GM23248 (cell line): ENCODE measurements around the gene UBAC1. TPM values are rescaled to one million over a fixed set of nuclear protein-coding genes. Genes with fewer than 3 reads are reported as not detected.

Experiments
- DNase-seq: peaks from one replicate; pipeline ENCODE4 v3.0.0-alpha.2; 2015
- H2AFZ ChIP-seq: fragments of 200-600 bp; sonication (generic); 2 replicates; pipeline ENCODE4 v1.6.1; 2016; ENCODE audit warnings: antibody characterized with exemption
- H3F3A ChIP-seq: fragments of 200-600 bp; sonication (generic); 2 replicates; pipeline ENCODE4 v1.6.1; 2016; ENCODE audit warnings: mild to moderate bottlenecking, antibody characterized with exemption, mixed run types; ENCODE audit not compliant: insufficient read depth
- H3K27ac ChIP-seq: fragments of 200-600 bp; sonication (generic); 2 replicates; pipeline ENCODE4 v1.5.1; 2016; ENCODE audit warnings: mild to moderate bottlenecking
- H3K27me3 ChIP-seq: fragments of 200-600 bp; sonication (generic); replicated peaks from 2 replicates; pipeline ENCODE4 v1.6.1; 2016; ENCODE audit warnings: mild to moderate bottlenecking; ENCODE audit not compliant: insufficient read depth
- H3K36me3 ChIP-seq: fragments of 200-600 bp; sonication (generic); 2 replicates; pipeline ENCODE4 v1.6.1; 2016; ENCODE audit warnings: low read depth, mild to moderate bottlenecking
- H3K4me1 ChIP-seq: fragments of 200-600 bp; sonication (generic); 2 replicates; pipeline ENCODE4 v1.6.1; 2016; ENCODE audit warnings: mild to moderate bottlenecking; ENCODE audit not compliant: insufficient read depth
- H3K4me2 ChIP-seq: fragments of 200-600 bp; sonication (generic); one replicate; pipeline ENCODE4 v1.6.1; 2016; ENCODE audit warnings: mild to moderate bottlenecking; ENCODE audit not compliant: unreplicated experiment
- H3K4me3 ChIP-seq: fragments of 200-600 bp; sonication (generic); 2 replicates; pipeline ENCODE4 v1.5.1; 2016; ENCODE audit warnings: mild to moderate bottlenecking
- H3K79me2 ChIP-seq: fragments of 200-600 bp; sonication (generic); 2 replicates; pipeline ENCODE4 v1.6.1; 2016; ENCODE audit warnings: mild to moderate bottlenecking; ENCODE audit not compliant: insufficient read depth
- H3K9ac ChIP-seq: fragments of 200-600 bp; sonication (generic); 2 replicates; pipeline ENCODE4 v1.6.1; 2016; ENCODE audit warnings: mild to moderate bottlenecking
- H3K9me2 ChIP-seq: fragments of 200-600 bp; sonication (generic); 2 replicates; pipeline ENCODE4 v1.6.1; 2016; ENCODE audit warnings: mixed run types, mild to moderate bottlenecking, moderate library complexity; ENCODE audit not compliant: insufficient read depth
- H3K9me3 ChIP-seq: fragments of 200-600 bp; sonication (generic); one replicate; pipeline ENCODE4 v1.6.1; 2017; ENCODE audit warnings: low read depth
- H4K20me1 ChIP-seq: fragments of 200-600 bp; sonication (generic); 2 replicates; pipeline ENCODE4 v1.6.0; 2016; ENCODE audit not compliant: insufficient read depth
- EZH2 ChIP-seq: fragments of 200-600 bp; sonication (generic); IDR thresholded peaks from 2 replicates; pipeline ENCODE4 v1.6.1; 2018; ENCODE audit warnings: antibody characterized with exemption, mild to moderate bottlenecking; ENCODE audit not compliant: insufficient read depth, poor library complexity, severe bottlenecking
- EZH2phosphoT487 ChIP-seq: fragments of 200-600 bp; sonication (generic); IDR thresholded peaks from 2 replicates; pipeline ENCODE4 v1.6.1; 2018; ENCODE audit warnings: antibody characterized with exemption, moderate library complexity, mild to moderate bottlenecking, low read depth; ENCODE audit not compliant: insufficient read depth
- WGBS, 2 experiments: methylation state at CpG; one replicate each; pipeline ENCODE4 v1.1.6; 2015 to 2017; ENCODE audit warnings: low lambda C conversion rate in 2 of 2, low coverage in 1 of 2; ENCODE audit errors: missing lambda C conversion rate in 2 of 2; 5-methylcytosine and 5-hydroxymethylcytosine counted together
- in situ Hi-C: fragments of 300-500 bp; cut with MboI; formaldehyde crosslinking; loops from 2 replicates; pipeline ENCODE4 v1.15.0; 2020
- polyA plus RNA-seq: library from polyadenylated mRNA; unstranded; fragments of >200 nt; fragmentation: Nextera tagmentation; extraction: Ambion mirVana; gene quantifications from 2 replicates; pipeline ENCODE4 v1.2.1, GENCODE V29; 2016
- total RNA-seq: library from RNA; depleted of rRNA; stranded (reverse); fragments of >200 nt; shearing (Covaris generic); gene quantifications from 2 replicates; pipeline ENCODE4 v1.2.3, GENCODE V29; 2014

UBAC1 gene
- total and polyA plus RNA-seq, 2 experiments from 2014 or later: 29.4 to 45.9 TPM

DNA sequence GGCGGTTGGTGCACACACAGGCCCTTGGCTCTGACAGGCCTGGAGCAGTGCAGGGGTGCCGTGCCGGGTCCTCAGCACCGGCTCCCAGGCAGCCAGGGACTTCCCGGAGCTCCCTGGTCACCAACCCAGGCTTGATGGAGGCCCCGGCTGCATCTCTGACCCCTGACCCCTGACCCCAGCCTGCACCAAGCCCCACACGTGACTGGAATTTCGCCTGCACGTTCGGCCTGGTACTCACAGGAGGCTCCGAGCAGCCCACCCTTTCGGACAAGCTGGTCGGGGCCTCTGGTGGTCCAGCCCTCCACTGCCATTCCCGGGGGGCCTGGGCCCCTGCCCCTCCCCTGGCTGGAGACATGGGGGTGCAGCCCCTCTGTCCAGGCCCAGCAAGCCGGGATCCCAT, 25.4 kb upstream of the UBAC1 start:
- 51 to 58% methylated on average over 12 to 14 of the region's 15 CpGs for WGBS, 2 experiments
- Histone ChIP-seq H3K79me2 (no peaks in the 10 kb centered on the region), H3K27ac (no peak overlapping the region), H3K4me3 (no peak overlapping the region), H3K9me2 (no peaks in the 10 kb centered on the region), H2AFZ (no peak overlapping the region), H3K4me2 (no peak overlapping the region), H3K9me3 (no peaks in the 10 kb centered on the region), H3K36me3 (no peaks in the 10 kb centered on the region), H3F3A (0 out of 2 replicates have a peak, but pooled peaks cover 4% of the 10 kb centered on the region), H4K20me1 (no peaks in the 10 kb centered on the region), H3K9ac (no peak overlapping the region), H3K27me3 (peaks cover 27% of the 10 kb centered on the region), H3K4me1 (no peaks in the 10 kb centered on the region)
- TF ChIP-seq EZH2phosphoT487 (no peak), EZH2 (no peak)
- no peak for DNase-seq
- in situ Hi-C loops: no loop called here

GRCh38 chr9:135985889-135986288, 24.7 kb upstream of the UBAC1 start:
- Histone ChIP-seq H3K9me3 (no peaks in the 10 kb centered on the region), H3K9ac (no peak overlapping the region), H3K27me3 (peaks cover 27% of the 10 kb centered on the region), H3K4me3 (no peak overlapping the region), H3K27ac (no peak overlapping the region), H3F3A (0 out of 2 replicates have a peak, but pooled peaks cover 4% of the 10 kb centered on the region), H3K4me2 (no peak overlapping the region), H3K36me3 (no peaks in the 10 kb centered on the region), H2AFZ (no peak overlapping the region), H4K20me1 (no peaks in the 10 kb centered on the region), H3K79me2 (no peaks in the 10 kb centered on the region), H3K9me2 (no peaks in the 10 kb centered on the region), H3K4me1 (no peaks in the 10 kb centered on the region)
- 67 to 68% methylated on average over 21 of the region's 21 CpGs for WGBS, 2 experiments
- in situ Hi-C loops: no loop called here
- TF ChIP-seq EZH2: no peak
- DNase-seq: no peak

GRCh38 chr9:135985459-135985774, 24.2 kb upstream of the UBAC1 start:
- H3K9ac ChIP-seq: no peak overlapping the region
- no peak overlapping the region for H2AFZ ChIP-seq
- DNase-seq: no peak
- no peak overlapping the region for H3K27ac ChIP-seq
- no peak overlapping the region for H3K4me3 ChIP-seq
- H3K79me2 ChIP-seq: no peaks in the 10 kb centered on the region
- H3K9me3 ChIP-seq: no peaks in the 10 kb centered on the region
- no peak overlapping the region for H3K4me2 ChIP-seq
- H4K20me1 ChIP-seq: no peaks in the 10 kb centered on the region
- 0 out of 2 replicates have a peak, but pooled peaks cover 4% of the 10 kb centered on the region for H3F3A ChIP-seq
- H3K27me3 ChIP-seq: peaks cover 27% of the 10 kb centered on the region
- no peaks in the 10 kb centered on the region for H3K9me2 ChIP-seq
- WGBS, 2 experiments: 88 to 90% methylated on average over 10 to 14 of the region's 14 CpGs
- in situ Hi-C loops: no loop called here
- H3K36me3 ChIP-seq: no peaks in the 10 kb centered on the region
- TF ChIP-seq EZH2 (no peak), EZH2phosphoT487 (no peak)
- H3K4me1 ChIP-seq: no peaks in the 10 kb centered on the region

- DNase-seq: no peak
- H3K9me2 ChIP-seq: no peaks in the 10 kb centered on the region
- H3K4me3 ChIP-seq: no peak overlapping the region
- no peak overlapping the region for H3K27ac ChIP-seq
- in situ Hi-C loops: no loop called here
- H3K36me3 ChIP-seq: no peaks in the 10 kb centered on the region
- no peaks in the 10 kb centered on the region for H3K79me2 ChIP-seq
- H3F3A ChIP-seq: 0 out of 2 replicates have a peak, but pooled peaks cover 4% of the 10 kb centered on the region
- H3K27me3 ChIP-seq: peaks cover 27% of the 10 kb centered on the region
- H3K9ac ChIP-seq: no peak overlapping the region
- H3K4me2 ChIP-seq: no peak overlapping the region
- no peak overlapping the region for H2AFZ ChIP-seq
- TF ChIP-seq EZH2: no peak
- TF ChIP-seq EZH2phosphoT487: no peak
- no peaks in the 10 kb centered on the region for H3K9me3 ChIP-seq
- H4K20me1 ChIP-seq: no peaks in the 10 kb centered on the region
- H3K4me1 ChIP-seq: no peaks in the 10 kb centered on the region
- WGBS, 2 experiments: 39 to 45% methylated on average over 22 of the region's 22 CpGs
These were observed 23.0 kb upstream of the UBAC1 start for GRCh38 chr9:135984072-135984710.
